ENCODE data around the gene CADPS2. TPM values are rescaled to one million over a fixed set of nuclear protein-coding genes. Genes with fewer than 3 reads are reported as not detected.

The CADPS2 gene
- total and polyA plus RNA-seq, 10 of the 15 experiments (the other 5 are each of a cell fraction or from before 2014, with no cell fraction given), result 0.05 to 7.5 (median 0.25) TPM

DNA sequence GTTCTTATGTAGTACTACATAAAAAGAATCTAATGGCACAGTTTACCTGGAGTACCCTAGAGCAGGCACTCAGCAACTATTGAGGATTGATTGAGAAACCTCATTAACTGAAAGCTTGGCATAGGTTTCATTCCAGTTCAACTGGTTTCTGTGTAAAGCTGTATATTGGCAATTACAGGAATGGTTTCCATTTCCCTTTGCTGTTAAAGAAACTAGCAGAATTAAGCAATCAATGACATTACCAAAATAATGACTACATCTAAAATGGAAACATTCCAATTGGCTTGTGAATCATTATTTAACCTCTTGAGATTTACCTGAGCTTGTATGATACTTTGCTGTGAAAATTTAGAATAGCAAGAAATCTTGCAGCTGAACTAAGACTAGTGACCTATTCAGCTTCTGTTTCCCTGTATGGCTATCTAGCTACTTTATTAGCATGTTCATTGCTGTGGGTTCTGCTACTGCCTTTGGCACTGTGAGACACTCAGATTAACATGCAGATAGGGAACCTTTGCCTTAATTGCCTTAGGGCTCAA lies 33.5 kb upstream of the CADPS2 start:
- Histone ChIP-seq H4K20me1 (ENCODE audit: control insufficient read depth, insufficient read depth) (no peaks in the 10 kb centered on the region), H3K36me3 (ENCODE audit: control insufficient read depth in 2 of 2, insufficient read depth in 2 of 2, low read length in 1 of 2) (no peaks in the 10 kb centered on the region), H3K27ac (ENCODE audit: control insufficient read depth, insufficient read depth) (no peak overlapping the region), H3K9ac (ENCODE audit: control insufficient read depth, insufficient read depth, low read length) (no peak overlapping the region), H3K4me1 (ENCODE audit: control insufficient read depth, insufficient read depth, low read length) (no peaks in the 10 kb centered on the region), H3K4me3 (no peak overlapping the region), H3K4me2 (ENCODE audit: control insufficient read depth, insufficient read depth) (no peak overlapping the region), H2AFZ (ENCODE audit: control insufficient read depth, low read depth, low read length) (no peak overlapping the region), H3K79me2 (ENCODE audit: control insufficient read depth, insufficient read depth, low read length) (no peaks in the 10 kb centered on the region), H3K9me3 (replicated peaks; ENCODE audit: control insufficient read depth, insufficient read depth, low read length) (no peaks in the 10 kb centered on the region), H3K27me3 (replicated peaks in 1 of 2; ENCODE audit: control insufficient read depth in 2 of 2, insufficient read depth in 2 of 2, low read length in 1 of 2) (no peaks in the 10 kb centered on the region)
- intact Hi-C loops (cut with micrococcal nuclease; ENCODE audit: unreplicated experiment), result no loop called here
- DNase-seq (ENCODE audit: low read depth, low spot score) (no peak), ATAC-seq (no peak), FAIRE-seq (no peak)
- ChIA-PET POLR2A (no interaction called here), RAD21 (ENCODE audit: unreplicated experiment) (interaction anchor here (0.8 to 1.2 kb wide), 2 partner anchors 9 kb away, joined by 3 to 4 read pairs; no protein-coding TSS in a partner anchor), SMC1A (ENCODE audit: uncharacterized antibody, unreplicated experiment) (interaction anchor here (1.0 to 1.6 kb wide), 2 partner anchors 13 to 183 kb away, joined by 3 read pairs; no protein-coding TSS in a partner anchor), CTCF (no interaction called here)
- BruUV-seq (replicated peaks), result no TSS peak
- in situ Hi-C loops (cut with MboI), result no loop called here
- TF ChIP-seq CBFB (IDR thresholded peaks at IDR 0.05; ENCODE audit: low read depth), result no peak
- no peak for TF ChIP-seq MAX (IDR thresholded peaks at IDR 0.05; ENCODE audit: low read depth, low read length)
- TF ChIP-seq JUND (IDR thresholded peaks at IDR 0.05; ENCODE audit: low read depth, low read length), result no peak
- TF ChIP-seq GABPA (IDR thresholded peaks at IDR 0.05; ENCODE audit: low read depth), result no peak
- no peak for TF ChIP-seq BRCA1 (IDR thresholded peaks at IDR 0.05; ENCODE audit: low read depth, low read length)
- no peak for TF ChIP-seq TARDBP (IDR thresholded peaks at IDR 0.05; ENCODE audit: borderline replicate concordance)
- TF ChIP-seq, protein P1, sequence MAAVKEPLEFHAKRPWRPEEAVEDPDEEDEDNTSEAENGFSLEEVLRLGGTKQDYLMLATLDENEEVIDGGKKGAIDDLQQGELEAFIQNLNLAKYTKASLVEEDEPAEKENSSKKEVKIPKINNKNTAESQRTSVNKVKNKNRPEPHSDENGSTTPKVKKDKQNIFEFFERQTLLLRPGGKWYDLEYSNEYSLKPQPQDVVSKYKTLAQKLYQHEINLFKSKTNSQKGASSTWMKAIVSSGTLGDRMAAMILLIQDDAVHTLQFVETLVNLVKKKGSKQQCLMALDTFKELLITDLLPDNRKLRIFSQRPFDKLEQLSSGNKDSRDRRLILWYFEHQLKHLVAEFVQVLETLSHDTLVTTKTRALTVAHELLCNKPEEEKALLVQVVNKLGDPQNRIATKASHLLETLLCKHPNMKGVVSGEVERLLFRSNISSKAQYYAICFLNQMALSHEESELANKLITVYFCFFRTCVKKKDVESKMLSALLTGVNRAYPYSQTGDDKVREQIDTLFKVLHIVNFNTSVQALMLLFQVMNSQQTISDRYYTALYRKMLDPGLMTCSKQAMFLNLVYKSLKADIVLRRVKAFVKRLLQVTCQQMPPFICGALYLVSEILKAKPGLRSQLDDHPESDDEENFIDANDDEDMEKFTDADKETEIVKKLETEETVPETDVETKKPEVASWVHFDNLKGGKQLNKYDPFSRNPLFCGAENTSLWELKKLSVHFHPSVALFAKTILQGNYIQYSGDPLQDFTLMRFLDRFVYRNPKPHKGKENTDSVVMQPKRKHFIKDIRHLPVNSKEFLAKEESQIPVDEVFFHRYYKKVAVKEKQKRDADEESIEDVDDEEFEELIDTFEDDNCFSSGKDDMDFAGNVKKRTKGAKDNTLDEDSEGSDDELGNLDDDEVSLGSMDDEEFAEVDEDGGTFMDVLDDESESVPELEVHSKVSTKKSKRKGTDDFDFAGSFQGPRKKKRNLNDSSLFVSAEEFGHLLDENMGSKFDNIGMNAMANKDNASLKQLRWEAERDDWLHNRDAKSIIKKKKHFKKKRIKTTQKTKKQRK (IDR thresholded peaks at IDR 0.05; ENCODE audit: low read depth, low read length), result no peak
- TF ChIP-seq, protein P2, sequence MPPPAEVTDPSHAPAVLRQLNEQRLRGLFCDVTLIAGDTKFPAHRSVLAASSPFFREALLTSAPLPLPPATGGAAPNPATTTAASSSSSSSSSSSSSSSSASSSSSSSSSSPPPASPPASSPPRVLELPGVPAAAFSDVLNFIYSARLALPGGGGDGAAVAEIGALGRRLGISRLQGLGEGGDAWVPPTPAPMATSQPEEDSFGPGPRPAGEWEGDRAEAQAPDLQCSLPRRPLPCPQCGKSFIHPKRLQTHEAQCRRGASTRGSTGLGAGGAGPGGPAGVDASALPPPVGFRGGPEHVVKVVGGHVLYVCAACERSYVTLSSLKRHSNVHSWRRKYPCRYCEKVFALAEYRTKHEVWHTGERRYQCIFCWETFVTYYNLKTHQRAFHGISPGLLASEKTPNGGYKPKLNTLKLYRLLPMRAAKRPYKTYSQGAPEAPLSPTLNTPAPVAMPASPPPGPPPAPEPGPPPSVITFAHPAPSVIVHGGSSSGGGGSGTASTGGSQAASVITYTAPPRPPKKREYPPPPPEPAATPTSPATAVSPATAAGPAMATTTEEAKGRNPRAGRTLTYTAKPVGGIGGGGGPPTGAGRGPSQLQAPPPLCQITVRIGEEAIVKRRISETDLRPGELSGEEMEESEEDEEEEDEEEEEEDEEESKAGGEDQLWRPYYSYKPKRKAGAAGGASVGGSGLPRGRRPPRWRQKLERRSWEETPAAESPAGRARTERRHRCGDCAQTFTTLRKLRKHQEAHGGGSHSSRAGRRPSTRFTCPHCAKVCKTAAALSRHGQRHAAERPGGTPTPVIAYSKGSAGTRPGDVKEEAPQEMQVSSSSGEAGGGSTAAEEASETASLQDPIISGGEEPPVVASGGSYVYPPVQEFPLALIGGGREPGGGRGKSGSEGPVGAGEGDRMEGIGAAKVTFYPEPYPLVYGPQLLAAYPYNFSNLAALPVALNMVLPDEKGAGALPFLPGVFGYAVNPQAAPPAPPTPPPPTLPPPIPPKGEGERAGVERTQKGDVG (CRISPR knock-in tag; IDR thresholded peaks at IDR 0.05), result no peak
- TF ChIP-seq STAT3 (IDR thresholded peaks at IDR 0.05; ENCODE audit: low read depth, low read length), result no peak
- TF ChIP-seq EZH2 (IDR thresholded peaks at IDR 0.05; ENCODE audit: borderline replicate concordance, control insufficient read depth, low read depth, low read length), result no peak
- TF ChIP-seq CREB1 (IDR thresholded peaks at IDR 0.05; ENCODE audit: low read depth), result no peak
- TF ChIP-seq SPI1 (IDR thresholded peaks at IDR 0.05; ENCODE audit: borderline replicate concordance, insufficient read depth, low read depth, low read length), result no peak
- TF ChIP-seq ASH2L (IDR thresholded peaks at IDR 0.05; ENCODE audit: borderline replicate concordance, low read depth), result no peak
- no peak for TF ChIP-seq RB1 (IDR thresholded peaks at IDR 0.05; ENCODE audit: borderline replicate concordance)
- TF ChIP-seq, protein P3, sequence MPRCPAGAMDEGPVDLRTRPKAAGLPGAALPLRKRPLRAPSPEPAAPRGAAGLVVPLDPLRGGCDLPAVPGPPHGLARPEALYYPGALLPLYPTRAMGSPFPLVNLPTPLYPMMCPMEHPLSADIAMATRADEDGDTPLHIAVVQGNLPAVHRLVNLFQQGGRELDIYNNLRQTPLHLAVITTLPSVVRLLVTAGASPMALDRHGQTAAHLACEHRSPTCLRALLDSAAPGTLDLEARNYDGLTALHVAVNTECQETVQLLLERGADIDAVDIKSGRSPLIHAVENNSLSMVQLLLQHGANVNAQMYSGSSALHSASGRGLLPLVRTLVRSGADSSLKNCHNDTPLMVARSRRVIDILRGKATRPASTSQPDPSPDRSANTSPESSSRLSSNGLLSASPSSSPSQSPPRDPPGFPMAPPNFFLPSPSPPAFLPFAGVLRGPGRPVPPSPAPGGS (IDR thresholded peaks at IDR 0.05; ENCODE audit: borderline replicate concordance, insufficient read depth, low read depth, low read length, poor library complexity, severe bottlenecking), result no peak
- TF ChIP-seq ETV6 (conservative IDR thresholded peaks at IDR 0.05 in 1 of 2, IDR thresholded peaks at IDR 0.05 in 1 of 2; ENCODE audit: borderline replicate concordance in 1 of 2, low read depth in 1 of 2), result no peak
- TF ChIP-seq CHD1 (IDR thresholded peaks at IDR 0.05; ENCODE audit: low read depth, low read length), result no peak
